GM21529 (cell line): ENCODE results near the gene ART3.

ENCODE experiments used
- ATAC-seq: cut with Tn5 transposase; IDR thresholded peaks from one replicate; pipeline ENCODE4 v1.9.1; 2021; ENCODE audit not compliant: unreplicated experiment

ART3 gene

GRCh38 chr4:76067652-76068286 lies 6.7 kb upstream of the ART3 start:
- peak; percentile 75 for ATAC-seq

GRCh38 chr4:76072760-76073159 lies 1.7 kb upstream of the ART3 start:
- no peak for ATAC-seq

GRCh38 chr4:76074993-76075600 lies 588 bp downstream of the ART3 start:
- no peak for ATAC-seq

GRCh38 chr4:76078033-76078613 lies 3.6 kb downstream of the ART3 start:
- no peak for ATAC-seq

GRCh38 chr4:76083386-76083988 lies 9.0 kb downstream of the ART3 start:
- no peak for ATAC-seq

- ATAC-seq = no peak
These were observed 10.0 kb downstream of the ART3 start for GRCh38 chr4:76084542-76084941.

GRCh38 chr4:76087007-76087769 lies 12.7 kb downstream of the ART3 start:
- ATAC-seq = no peak

GRCh38 chr4:76088719-76089118 lies 14.2 kb downstream of the ART3 start:
- no peak for ATAC-seq

- peak; percentile 65 for ATAC-seq
These were observed 15.8 kb downstream of the ART3 start for GRCh38 chr4:76090241-76090691.

- ATAC-seq = no peak
These were observed 16.5 kb downstream of the ART3 start for GRCh38 chr4:76091052-76091451.

- ATAC-seq = no peak
These were observed 21.1 kb downstream of the ART3 start for GRCh38 chr4:76095568-76095967.

GRCh38 chr4:76096076-76096475 lies 21.6 kb downstream of the ART3 start:
- no peak for ATAC-seq

GRCh38 chr4:76105652-76106051 lies 31.1 kb downstream of the ART3 start:
- ATAC-seq = no peak

GRCh38 chr4:76106442-76106841 lies 31.9 kb downstream of the ART3 start:
- ATAC-seq = no peak

GRCh38 chr4:76108467-76109181 lies 34.1 kb downstream of the ART3 start:
- ATAC-seq = no peak

GRCh38 chr4:76116821-76117220 lies 42.3 kb downstream of the ART3 start:
- no peak for ATAC-seq

- ATAC-seq = no peak
These were observed 43.0 kb downstream of the ART3 start for GRCh38 chr4:76117536-76117935.

GRCh38 chr4:76120199-76120598 lies 45.7 kb downstream of the ART3 start:
- ATAC-seq = no peak

- no peak for ATAC-seq
These were observed 51.3 kb downstream of the ART3 start for GRCh38 chr4:76125816-76126215.

GRCh38 chr4:76127754-76128153 lies 53.2 kb downstream of the ART3 start:
- ATAC-seq = no peak

- no peak for ATAC-seq
These were observed 66.7 kb downstream of the ART3 start for GRCh38 chr4:76141241-76141640.
